Activated CD4-positive, CD25-positive, alpha-beta regulatory T cell (primary cell): ENCODE measurements around the gene IL19.

Experiments
- DNase-seq, 4 experiments: peaks; one replicate each; lab custom pipeline; 2025; lab: John Stamatoyannopoulos, UW

IL19 gene, protein sequence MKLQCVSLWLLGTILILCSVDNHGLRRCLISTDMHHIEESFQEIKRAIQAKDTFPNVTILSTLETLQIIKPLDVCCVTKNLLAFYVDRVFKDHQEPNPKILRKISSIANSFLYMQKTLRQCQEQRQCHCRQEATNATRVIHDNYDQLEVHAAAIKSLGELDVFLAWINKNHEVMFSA

DNA sequence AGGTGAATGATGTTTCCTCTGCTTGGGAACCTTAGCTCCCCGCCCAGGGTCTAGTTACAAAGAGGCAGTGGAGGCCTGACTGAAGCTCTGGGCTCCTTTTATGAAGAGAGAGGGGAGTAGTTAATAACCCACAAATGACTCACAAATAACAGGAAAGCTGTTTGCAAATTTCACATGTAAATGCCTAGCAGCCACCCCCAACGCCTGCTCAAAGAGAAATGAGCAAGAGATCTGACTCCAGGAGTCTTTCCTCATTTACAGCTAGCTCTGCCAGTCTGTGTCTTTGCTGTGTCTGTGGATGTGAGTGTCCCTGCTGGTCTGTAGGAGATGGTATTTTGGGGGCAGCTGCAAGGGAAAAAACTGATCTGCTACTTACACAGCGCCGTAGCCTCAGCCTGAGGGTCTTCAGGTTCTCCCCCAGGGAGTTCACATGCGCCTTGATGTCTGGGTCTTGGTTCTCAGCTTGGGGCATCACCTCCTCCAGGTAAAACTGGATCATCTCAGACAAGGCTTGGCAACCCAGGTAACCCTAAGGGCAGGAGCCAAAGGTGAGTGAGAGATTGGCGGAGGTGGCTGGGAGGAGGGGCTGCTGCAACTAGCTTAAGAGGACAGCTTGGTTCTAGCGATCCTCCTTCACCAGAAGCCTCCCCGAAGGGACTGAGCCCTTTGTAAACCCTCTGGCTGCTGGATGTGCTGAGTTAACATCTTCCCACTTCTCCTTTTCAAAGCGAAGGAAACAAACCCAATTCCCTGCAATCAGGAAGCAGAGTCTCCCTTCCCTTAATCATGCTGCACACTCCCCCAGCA, at the start of gene IL19:
Gene IL19 (plus strand): TSS at position 243 of the 807 bp plus-strand sequence. CDS start 65,890 bp downstream, outside the sequence.
- DNase-seq = no peak

DNA sequence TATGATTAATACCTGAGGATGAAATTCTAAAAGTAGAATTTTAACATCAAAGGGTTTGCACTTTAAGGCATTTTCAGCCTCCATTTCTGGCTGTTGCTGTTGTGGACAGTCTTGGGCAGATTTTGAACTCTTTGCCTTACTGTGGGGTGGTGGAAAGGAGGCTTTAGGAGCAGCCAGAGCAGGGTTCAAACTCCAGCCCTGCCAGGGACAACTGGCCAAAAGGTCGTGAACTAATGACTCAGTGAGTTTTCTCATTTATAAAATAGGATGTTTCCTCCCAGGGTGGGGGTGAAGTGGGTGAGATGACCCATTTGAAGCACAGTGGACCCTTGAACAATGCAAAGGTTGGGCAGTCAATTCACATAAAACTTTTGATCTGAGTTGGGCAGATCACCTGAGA, 49.1 kb upstream of the IL19 start:
- no peak for DNase-seq

- no peak for DNase-seq
Observed at GRCh38 chr1:206722751-206723461, 47.7 kb upstream of the IL19 start.

DNA sequence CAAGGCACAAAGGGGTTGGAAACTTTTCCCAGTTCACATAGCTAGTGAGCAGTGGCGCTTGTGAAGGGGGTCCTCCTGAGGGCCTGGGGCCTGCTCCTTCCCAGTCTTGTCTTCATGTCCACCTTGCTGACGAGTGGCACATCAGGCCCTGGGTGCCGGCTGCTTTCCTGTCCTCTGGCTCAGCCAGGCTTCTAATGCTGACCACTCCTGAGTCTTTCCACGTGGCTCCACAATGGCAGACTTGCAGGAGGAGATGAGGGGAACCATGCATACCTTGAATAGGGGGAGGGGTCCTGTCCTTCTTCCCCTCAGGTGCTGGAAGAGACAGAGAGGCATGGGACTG, 47.1 kb upstream of the IL19 start:
- no peak for DNase-seq

DNA sequence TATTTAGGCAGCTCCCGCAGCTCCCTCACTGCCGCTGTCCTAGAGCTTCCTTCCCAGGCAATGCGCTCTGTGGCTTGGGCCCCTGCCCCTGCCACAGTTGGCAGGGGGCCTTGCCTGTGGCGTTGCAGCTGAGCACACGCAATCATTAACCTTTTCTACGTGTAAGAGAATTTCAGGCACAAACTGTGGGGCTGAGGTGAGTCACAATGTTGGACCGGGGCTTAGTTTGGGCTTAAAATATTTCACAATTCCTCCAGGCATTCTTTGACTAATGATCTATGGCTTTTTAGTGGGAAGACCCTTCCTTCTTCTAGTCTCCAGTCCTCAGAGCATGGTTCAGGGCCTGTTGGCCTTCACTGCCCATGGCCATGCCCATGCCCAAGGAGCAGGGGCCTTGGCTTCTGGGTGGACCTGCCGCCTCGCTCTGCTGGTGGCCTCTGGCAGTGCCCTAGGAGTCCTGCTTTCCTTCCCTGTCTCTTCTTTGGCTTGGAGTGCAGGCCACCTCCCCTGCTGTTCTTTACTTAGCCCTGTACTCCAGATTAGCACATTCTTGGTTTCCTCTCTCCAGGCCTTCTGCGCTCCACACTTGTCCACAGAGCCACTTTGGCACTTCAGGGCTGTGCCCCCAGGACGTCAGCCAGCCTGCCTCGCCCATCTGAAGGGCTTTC, 46.6 kb upstream of the IL19 start:
- no peak for DNase-seq

DNA sequence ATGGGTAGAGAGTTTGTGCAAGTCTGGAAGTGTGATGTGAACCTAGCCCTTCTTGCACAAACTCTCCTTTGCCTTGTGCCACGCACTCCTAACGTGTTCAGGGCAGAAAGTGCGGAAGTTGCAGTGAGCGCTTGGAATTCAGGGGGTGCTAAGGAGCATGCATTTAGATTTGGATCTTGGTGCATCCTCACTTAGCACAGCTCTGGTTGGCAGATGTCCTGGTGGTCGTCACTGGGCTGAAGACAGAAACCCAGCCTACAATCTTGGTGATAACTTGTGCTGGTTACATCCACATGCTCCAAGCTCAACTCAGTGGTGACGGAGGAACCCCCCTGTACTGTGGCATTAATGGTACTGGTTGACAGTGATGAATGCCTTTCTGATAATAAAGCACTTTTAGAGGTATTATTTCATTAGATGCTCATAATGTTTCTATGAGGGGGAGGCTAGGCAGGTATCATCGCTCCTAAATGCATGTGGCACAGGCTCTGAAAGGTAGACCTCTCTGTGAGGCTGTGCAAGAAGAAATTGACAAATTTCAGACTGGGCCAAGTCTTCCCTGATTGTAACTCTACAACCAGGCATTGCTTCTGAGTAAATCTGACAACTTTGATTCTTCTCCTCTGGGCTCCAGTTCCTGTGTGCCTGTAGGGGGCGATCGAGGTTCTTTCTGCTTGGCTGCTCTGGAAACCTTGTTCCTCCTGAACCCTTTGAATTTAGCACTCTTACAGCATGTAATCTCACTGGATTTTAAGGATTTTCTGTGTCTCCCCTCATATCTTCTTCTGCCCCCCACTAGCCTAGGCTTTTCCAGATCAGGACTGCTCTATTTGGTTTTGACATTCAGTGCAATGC, 45.2 kb upstream of the IL19 start:
- DNase-seq = peak; percentile 19 to 36 (median 23)

DNA sequence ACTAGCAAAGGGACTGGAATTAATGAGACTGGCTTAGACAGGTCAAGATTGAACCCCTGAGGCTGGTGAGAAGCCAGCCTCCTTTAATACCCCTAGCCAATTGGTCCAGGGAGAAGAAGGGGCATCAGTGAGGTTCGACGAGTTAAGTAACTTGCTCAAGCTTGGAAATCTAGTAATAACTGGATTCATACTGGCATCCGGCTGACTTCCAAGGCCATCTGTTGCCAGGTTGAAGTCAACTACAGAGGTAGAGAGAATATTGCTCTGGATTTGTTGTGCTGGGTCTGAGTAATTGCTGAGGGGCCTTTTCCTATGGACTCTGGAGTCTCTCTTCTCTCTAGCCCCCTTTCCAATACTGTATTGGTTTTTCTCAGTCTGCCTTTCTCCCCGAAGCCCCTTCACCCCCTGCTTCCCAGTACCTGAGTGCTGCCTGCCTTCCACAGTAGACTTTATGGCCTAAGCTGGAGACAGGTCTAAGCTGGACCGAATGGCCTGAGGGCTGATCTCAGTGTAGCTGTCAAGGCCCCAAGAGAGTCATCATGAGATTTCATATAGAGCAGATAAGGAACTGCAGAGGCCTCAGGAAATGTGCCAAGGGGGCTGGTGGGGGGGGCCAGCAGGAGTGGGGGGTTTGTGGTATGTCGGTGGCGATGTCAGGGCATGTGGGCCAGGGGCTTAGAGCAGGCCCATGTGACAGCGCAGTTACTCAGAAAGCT, 42.4 kb upstream of the IL19 start:
- DNase-seq = no peak

DNA sequence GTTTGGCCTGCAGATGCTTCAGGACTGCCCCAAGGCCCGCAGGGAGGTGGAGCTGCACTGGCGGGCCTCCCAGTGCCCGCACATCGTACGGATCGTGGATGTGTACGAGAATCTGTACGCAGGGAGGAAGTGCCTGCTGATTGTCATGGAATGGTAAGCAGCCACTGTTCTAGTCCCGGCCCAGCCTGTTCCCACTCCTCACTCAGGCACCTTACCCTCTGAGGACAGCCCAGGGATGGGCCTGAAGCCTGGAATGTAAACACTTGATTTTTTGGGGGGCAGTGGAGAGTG, 41.9 kb upstream of the IL19 start:
- no peak for DNase-seq

GRCh38 chr1:206729050-206729449, 41.5 kb upstream of the IL19 start:
- no peak for DNase-seq

DNA sequence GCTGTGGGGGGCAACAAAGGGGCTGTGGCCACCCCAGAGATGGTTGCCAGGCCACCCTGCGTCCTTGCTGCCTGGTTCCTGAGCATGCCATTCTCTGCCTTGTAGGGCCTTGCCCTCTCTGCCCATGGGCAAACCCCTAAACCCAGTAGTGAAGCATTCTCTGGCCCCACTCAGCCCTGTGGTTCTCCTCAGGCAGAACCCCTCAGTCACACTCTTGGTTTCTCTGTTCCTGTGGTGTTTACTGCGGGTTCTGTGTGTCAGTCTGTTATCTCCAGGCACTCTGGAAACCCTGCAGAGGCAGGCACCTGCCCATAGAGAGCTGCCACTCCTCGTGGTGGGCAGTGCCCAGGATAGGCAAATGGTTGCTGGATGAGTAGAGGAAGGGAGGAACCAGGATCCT, 41.1 kb upstream of the IL19 start:
- no peak for DNase-seq

DNA sequence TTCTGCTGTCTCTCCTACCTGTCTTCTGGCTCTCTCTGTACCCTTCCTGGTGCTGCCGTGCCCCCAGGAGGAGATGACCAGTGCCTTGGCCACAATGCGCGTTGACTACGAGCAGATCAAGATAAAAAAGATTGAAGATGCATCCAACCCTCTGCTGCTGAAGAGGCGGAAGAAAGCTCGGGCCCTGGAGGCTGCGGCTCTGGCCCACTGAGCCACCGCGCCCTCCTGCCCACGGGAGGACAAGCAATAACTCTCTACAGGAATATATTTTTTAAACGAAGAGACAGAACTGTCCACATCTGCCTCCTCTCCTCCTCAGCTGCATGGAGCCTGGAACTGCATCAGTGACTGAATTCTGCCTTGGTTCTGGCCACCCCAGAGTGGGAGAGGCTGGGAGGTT, 38.1 kb upstream of the IL19 start:
- no peak for DNase-seq

- DNase-seq = no peak
Observed at GRCh38 chr1:206732992-206733391, 37.6 kb upstream of the IL19 start.

DNA sequence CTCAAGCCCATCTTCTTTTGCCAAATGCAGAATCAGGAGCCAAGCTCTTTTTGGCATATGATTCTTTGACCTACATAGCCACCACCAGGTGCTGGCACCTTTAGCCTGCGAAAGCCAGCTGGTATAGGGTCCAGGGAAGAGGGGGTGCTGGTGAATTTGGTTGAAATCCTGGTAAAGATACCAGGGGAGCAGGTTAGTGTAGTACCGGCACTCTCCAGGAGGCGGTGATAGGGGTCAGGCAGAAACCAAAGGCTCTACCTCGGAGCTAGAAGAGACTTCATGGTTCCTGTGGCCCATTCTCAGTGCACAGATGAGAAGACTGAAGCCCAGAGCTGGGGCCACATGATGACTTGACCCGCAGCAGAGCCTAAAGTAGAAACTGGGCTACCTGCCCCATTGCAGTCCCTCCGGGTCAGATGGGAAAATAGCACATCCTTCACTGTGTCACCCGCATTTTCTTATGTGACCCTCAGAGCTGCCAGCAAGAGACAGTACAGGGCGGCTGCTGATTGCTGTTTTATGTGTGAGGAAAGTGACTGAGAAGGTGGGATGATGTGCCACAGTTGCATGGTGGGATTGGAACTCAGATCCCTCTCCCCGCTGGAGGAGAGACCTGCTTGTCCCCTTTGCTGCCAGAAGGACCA, 36.0 kb upstream of the IL19 start:
- peak; percentile 61 to 85 (median 80) for DNase-seq

DNA sequence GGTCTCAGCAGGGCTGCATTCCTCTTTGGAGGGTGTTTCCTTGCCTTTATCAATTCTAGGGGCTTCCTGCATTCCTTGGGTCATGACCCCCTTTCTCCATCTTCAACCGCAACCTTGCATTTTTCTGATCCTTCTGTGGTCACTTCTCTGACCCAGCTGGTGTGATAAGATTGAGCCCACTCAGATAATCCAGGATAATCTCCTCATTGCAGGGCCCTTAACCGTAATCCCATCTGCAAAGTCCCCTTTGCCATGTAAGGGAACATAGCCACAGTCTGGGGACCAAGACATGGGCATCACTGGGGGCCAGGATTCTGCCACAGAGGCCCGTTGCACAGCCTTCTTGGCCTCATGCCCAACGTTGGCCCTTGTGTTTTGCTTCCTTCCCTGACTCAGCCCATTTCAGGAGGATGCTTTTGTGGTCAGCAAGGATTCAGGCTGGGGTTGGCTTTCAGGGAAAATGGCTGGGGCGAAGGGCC, 35.0 kb upstream of the IL19 start:
- DNase-seq = no peak

GRCh38 chr1:206736878-206737728, 33.5 kb upstream of the IL19 start:
- no peak for DNase-seq

DNA sequence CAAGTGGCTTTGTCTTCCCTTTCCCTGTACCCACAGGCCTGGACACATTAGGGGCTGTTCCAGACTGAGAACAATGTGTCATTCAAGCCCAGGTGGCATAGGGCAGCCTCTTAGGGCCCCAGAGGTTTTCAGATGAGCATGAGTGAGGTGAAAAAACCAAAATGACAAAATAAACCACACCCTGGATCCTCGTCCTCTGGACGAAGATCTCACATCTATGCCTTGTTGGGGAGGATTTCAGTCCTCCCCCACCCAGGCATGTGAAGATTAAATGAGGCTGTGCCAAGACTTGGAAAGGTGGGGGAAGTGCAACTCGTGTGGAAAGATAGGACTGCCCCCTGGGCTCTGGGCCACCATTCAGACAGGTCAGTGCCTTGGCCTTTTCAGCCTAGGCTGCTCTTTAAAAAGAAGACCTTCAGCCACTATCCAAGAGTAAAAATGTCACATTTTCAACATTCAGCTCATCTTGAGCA, 32.8 kb upstream of the IL19 start:
- DNase-seq = no peak

- no peak for DNase-seq
Observed at GRCh38 chr1:206738370-206739366, 31.9 kb upstream of the IL19 start.

GRCh38 chr1:206739411-206740076, 31.0 kb upstream of the IL19 start:
- no peak for DNase-seq
